Endothelial cell of umbilical vein (primary cell): ENCODE data around the gene CSK.

Source experiments
- CTCF ChIP-seq, 2 donors: IDR thresholded peaks; 1 replicate in 1 of 2; 2 replicates in 1 of 2; pipeline ENCODE4 v1.5.1; 2011; ENCODE audit warnings: low read length in 2 of 2, mild to moderate bottlenecking in 2 of 2, moderate library complexity in 2 of 2, control low read depth in 1 of 2, inconsistent platforms in 1 of 2, low read depth in 1 of 2; ENCODE audit not compliant: insufficient read depth in 1 of 2; ENCODE audit errors: extremely low read depth in 1 of 2
- POLR2A ChIP-seq: IDR thresholded peaks from 2 replicates; pipeline ENCODE4 v1.6.1; 2012; ENCODE audit warnings: low read depth, mild to moderate bottlenecking, control low read depth, low read length

- no peak for TF ChIP-seq POLR2A
- TF ChIP-seq CTCF (IDR thresholded peaks at IDR 0.05; ENCODE audit: extremely low read depth in 1 of 2, insufficient read depth in 1 of 2, low read depth in 1 of 2, low read length in 2 of 2) = no peak
Measured at GRCh38 chr15:74829486-74829885, 47.6 kb downstream of the CSK start.
